DOHH2 (cell line): ENCODE results near the gene ARAP3.

Source experiments
- CTCF ChIP-seq: fragments of 200-600 bp; sonication (generic); IDR thresholded peaks from one replicate; pipeline ENCODE4 v1.5.1; 2014; ENCODE audit warnings: antibody characterized with exemption, mild to moderate bottlenecking, low read depth, low read length; ENCODE audit not compliant: poor library complexity, severe bottlenecking
- EZH2phosphoT487 ChIP-seq: fragments of 200-600 bp; sonication (generic); IDR thresholded peaks from 2 replicates; pipeline ENCODE4 v1.6.1; 2017; ENCODE audit warnings: borderline replicate concordance, mild to moderate bottlenecking, antibody characterized with exemption, low read length, moderate library complexity, mixed read lengths

- TF ChIP-seq CTCF, result no peak
- TF ChIP-seq EZH2phosphoT487, result no peak
These were observed 43.3 kb downstream of the ARAP3 start for GRCh38 chr5:141638771-141639170.
